ENCODE measurements around the gene E2F3. TPM values are rescaled to one million over a fixed set of nuclear protein-coding genes. Genes with fewer than 3 reads are reported as not detected.

Gene E2F3
- 10 to 100 TPM; 29.7 to 30.4 TPM for total RNA-seq

DNA sequence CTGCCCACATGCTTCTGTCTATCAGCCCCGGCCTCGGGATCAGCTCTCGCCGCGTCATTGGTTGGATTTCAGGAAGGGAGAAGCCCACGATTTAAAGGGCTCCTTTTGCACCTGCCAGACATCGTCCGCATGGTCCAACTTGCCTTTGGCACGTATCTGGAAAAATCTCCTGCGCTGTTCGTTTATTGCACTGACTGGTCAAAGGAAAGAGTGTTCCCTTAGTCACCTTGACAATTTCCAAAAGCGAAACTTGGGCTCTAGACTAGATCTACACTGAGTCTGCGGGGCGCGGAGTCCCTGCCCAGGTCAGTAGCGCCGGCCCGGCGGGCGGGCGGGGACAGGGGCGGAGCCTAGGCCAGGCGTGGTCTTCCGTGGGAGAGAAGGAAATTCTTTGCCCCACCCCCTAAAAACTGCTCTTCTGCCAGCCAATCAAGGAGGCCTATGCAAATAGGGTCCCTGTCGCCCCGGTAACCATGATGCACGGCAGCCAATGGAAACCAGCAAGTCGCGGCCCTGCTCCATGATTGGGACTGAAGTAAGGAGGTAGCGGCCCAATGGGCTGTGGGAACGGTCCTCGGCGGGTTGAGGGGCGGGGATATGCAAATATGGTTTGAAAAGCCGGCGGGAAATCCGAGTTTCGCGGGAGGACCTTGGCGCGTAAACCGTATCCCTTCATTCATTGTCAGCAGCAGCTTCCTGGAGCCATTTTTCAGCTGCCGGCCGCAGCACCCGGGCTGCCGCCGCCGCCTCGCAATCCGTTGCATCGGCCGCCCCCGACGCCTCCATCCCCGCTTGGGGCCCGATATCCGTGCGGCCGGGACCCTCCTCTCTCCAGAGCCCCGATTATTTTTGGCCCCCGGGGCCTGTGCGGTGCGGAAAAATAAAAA, at the start of gene E2F3:
E2F3 (plus strand) TSS at position 675 of the 887 bp plus-strand sequence. CDS start 354 bp downstream, outside the sequence.
- ChIA-PET CTCF (interaction anchor here (0.8 to 1.0 kb wide), 2 partner anchors 34 to 126 kb away, joined by 3 read pairs; no protein-coding TSS in a partner anchor), POLR2A (interaction anchor here (0.9 to 1.0 kb wide), 2 partner anchors 35 to 82 kb away, joined by 3 to 4 read pairs; no protein-coding TSS in a partner anchor)

DNA sequence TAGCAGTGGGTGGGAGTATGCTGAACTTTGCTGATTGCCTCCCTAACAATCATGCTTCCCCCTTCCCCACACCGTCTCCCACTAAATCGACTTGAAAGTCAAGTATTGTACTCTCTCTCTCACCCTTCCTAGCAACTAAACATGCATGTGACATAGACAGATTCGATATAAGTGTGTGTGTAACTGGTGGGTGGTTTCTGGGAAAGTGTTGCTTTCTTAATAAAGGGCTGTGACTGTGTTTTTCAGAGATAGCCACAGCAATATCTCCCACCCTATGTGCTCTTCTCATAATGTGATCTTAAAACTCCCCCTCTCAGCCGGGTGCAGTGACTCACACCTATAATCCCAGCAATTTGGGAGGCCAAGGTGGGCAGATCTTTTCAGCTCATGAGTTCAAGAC, 49.3 kb upstream of the E2F3 start:
- CTCF ChIA-PET, result interaction anchor here (2.1 kb wide), 1 partner anchor 11 kb away, joined by 6 read pairs; no protein-coding TSS in a partner anchor
- POLR2A ChIA-PET, result no interaction called here

DNA sequence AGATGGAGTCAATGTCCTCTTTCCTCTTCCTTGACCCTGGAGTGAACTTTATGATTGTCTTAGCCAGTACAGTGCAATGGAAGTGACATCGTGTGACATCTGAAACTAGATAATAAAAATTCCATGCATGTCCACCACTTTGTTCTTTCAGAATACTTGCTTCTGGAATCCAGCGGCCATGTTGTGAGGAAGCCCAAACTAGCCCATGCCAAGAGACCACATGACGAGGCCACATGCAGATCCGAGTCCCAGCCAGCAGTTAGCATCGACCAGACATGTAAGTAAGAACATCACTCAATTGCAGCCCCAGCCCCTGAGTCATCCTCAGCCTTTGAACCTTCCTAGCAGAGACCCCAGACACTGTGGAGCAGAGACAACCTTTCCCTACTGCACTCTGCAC, 48.5 kb upstream of the E2F3 start:
- POLR2A ChIA-PET, result interaction anchor here (0.6 kb wide), 1 partner anchor 18 kb away, joined by 4 read pairs; no protein-coding TSS in a partner anchor
- CTCF ChIA-PET, result no interaction called here

DNA sequence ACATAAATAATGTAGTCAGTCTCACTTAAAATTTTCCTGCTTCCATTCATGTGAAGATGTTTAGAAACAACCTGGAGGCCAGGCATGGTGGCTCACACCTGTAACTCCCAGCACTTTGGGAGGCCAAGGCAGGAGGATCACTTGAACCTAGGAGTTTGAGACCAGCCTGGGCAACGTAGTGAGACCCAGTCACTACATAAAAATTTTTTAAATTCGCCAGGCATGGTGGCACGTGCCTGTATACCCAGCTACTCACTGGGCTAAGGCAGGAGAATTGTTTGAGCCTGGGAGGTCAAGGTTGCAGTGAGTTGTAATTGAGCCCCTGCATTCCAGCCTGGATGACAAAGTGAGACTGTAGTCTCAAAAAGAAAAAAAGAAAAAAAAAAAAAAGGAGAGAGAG, 47.3 kb upstream of the E2F3 start:
- ChIA-PET CTCF (no interaction called here), POLR2A (no interaction called here)

DNA sequence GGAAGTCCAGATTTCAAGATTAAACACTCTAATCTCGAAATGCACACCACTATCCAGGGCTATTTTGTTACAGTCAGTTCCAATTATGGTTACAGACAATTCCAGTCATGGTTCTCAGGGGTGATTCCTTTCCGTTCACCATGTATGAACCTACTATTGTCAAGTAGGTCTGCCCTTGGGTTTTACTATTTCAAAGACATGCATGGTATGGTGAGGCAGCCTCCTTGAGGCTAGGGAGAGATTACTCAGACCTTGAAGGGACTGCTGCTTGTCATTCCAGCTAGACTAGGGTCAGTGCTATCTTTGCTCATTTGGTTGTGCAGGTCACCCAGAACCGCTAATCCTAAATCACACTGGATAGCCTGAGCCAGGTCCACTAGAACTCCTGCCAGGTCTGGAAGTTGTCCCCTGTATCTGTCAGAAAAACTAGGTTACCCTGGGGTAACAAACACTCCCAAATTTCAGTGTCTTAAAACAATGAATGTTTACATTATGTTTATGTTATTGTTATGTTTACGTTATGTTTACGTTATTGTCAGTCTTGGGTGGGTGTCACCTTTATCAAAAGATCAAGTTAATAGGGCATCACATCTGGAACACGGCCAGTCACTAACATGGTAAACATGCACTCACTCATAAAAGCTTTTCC, 41.1 kb upstream of the E2F3 start:
- POLR2A ChIA-PET, result no interaction called here
- CTCF ChIA-PET, result no interaction called here

DNA sequence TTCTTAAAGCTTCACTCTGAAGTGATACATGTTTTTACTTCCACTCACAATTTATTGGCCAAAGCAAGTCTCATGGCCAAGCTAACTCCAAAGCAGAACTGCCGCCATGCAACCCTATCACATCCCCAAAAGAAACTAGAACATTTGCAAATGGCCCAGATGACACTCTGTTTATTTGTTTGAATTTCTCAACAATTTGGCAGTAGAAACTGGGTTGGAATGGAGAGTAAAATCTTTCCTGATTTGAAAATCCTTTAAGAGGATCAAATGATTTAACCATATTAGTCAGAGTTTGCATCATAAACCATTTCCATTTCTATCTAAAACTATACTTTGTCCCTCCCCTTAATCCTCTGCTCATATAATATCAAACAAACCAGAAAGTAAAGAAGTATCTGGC, 39.1 kb upstream of the E2F3 start:
- CTCF ChIA-PET, result no interaction called here
- POLR2A ChIA-PET, result interaction anchor here (0.5 to 0.6 kb wide), 2 partner anchors 41 to 1074 kb away, joined by 3 to 4 read pairs; no protein-coding TSS in a partner anchor

DNA sequence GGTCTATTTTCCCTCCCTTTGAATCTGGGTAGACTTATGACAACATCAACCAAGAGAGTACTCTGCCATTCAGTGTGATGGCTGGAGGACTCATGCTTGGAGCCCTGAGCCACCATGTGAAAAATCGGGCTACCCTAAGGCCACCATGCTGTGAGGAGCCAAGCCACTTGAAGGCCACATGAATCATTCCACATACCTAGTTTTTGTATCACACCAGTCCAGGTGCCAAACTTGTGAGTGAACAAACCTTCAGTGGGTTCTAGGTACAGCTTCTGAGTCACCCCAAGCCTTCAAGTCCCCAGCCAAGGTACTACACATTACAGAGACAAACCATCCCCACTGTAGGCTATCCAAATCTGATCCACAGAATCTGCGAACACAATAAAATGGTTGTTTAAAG, 37.4 kb upstream of the E2F3 start:
- CTCF ChIA-PET, result interaction anchor here (0.5 to 1.2 kb wide), 2 partner anchors 40 to 169 kb away, joined by 3 to 4 read pairs; no protein-coding TSS in a partner anchor
- POLR2A ChIA-PET, result no interaction called here

DNA sequence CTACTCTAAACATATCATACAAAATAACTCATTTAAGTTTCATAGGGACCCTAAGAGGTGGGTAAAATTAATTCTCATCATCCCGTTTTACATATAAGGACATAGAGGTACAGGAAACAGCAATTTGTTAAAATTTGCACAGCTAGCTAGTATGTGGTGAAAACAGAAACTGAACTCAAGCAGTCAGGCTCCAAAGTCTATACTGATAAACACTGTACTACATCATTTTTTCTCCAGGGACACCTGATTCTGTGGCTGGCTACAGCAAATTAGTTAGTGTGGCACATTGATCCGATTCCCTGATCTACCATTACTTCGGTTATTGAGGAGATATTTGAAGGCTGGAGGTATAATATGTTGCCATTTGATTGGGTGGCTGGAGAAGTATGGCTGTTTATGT, 36.2 kb upstream of the E2F3 start:
- POLR2A ChIA-PET, result interaction anchor here (0.6 kb wide), 1 partner anchor 45 kb away, joined by 3 read pairs; no protein-coding TSS in a partner anchor
- CTCF ChIA-PET, result interaction anchor here (1.2 to 1.3 kb wide), 2 partner anchors 13 to 39 kb away, joined by 4 read pairs; no protein-coding TSS in a partner anchor

DNA sequence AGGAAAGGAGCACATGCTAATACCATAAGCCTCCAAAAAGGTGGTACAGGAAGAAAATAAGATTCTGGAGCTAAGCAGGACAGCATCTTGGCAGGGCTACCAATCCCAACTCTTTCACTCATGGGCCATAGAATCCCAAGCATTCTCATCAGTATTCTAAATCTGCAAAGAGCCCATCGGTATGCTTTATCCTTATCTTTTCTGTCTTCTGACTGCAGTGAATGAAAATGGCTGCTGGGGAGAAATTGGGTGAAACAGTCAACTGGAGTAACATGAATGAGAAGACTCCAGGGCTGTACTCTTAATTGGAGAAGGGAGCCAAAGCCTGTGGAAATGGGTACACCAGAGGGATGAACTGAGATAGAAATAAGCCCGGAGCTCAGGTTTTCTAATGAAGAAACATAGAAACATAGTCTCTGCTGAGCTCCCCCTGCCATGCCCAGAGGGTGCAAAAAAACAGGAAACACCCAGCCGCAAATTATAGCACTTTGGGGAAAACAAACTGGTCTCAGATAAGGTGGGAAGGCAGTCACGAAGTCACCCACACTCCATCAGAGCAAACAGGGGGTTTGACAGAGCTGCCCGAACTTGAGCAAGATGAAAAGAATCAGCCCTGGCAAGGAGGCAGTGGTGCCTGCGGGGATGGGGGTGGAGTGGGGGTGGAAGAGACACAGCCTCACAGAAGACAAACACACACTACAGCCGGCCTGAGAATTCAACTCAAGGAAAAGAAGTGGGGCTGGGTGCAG, 35.4 kb upstream of the E2F3 start:
- CTCF ChIA-PET, result interaction anchor here (1.1 to 1.3 kb wide), 2 partner anchors 12 to 35 kb away, joined by 3 to 4 read pairs; partner anchors contain the start of gene E2F3
- POLR2A ChIA-PET, result interaction anchor here (0.6 to 0.8 kb wide), 4 partner anchors 35 to 582 kb away, joined by 3 to 8 read pairs (median 4); partner anchors contain the start of gene E2F3

DNA sequence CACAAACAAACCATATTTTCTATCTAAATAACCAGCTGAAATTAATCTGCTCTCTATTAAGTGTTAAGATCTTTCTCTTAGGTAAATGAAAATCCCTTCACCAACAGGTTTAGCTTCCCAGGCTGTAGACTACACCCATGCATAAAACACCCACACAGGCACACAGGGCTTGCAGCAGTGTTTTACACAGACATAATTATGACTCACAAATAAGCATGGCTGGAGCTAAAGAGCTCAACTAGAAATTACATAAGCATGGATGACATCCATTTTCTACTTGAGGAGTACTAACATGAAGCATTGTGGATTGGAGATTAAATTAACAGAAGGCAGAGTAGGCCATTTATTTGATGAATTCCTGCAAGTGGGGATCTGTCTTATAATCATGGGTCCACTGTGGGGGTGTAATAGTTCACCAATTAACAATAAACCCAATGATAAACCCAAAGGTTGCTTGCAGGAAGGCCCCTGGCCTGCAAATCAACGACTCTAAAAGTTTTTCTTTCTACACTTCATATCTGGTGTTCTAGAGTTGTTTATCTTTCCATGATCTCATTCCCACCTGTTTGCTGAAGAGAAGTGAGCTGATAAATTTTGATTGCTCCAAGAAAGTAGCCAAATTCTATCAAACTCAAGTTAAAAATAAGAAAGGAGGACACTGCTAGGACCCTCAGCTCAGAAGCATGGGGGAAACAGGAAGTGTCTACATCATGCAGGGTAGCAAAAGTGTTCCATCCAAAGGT, 33.8 kb upstream of the E2F3 start:
- CTCF ChIA-PET, result interaction anchor here (1.1 kb wide), 1 partner anchor 34 kb away, joined by 3 read pairs; the partner anchor contains the start of gene E2F3
- POLR2A ChIA-PET, result interaction anchor here (1.2 kb wide), 1 partner anchor 11 kb away, joined by 3 read pairs; no protein-coding TSS in a partner anchor

DNA sequence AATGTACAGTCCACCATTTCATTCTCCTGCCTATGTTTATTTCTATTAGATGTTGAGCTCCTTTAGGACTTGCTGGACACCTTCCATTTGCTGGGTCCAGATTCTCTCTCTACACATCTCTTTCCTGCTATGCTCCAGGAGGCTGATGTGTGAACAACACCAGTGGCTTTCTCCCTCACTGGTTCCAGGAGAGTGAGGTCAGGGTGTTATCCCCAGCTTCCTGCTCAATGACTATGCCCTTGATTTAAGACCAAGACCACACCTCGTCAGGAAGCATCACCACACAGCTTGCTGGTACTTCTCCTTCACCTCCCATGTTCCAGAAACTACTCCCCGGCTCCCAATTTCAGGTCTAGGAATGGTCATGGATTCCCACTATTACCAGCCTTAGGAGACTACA, 31.3 kb upstream of the E2F3 start:
- CTCF ChIA-PET, result interaction anchor here (2.4 kb wide), 1 partner anchor 34 kb away, joined by 7 read pairs; no protein-coding TSS in a partner anchor

DNA sequence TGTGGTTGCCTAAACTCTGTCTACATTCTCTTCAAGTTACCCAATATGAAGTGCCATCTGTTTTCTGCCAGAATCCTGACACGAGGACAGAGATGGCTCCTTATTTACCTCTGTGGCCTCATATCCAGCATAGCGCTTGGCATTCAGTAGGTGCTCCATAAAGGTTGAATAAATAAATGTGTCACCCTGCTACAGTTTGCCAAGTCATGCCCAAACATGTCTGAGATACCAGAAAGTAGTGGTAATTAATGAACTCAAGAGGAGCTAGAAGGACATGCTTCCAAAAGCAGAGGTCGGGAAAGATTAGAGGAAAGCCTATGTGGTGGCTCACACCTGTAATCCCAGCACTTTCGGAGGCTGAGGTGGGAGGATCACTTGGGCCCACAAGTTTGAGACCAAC, 30.9 kb upstream of the E2F3 start:
- ChIA-PET POLR2A (no interaction called here), CTCF (interaction anchor here (2.4 kb wide), 1 partner anchor 34 kb away, joined by 7 read pairs; no protein-coding TSS in a partner anchor)

More for the DNA sequence above, 31.3 kb upstream of the E2F3 start:
- POLR2A ChIA-PET, result no interaction called here

DNA sequence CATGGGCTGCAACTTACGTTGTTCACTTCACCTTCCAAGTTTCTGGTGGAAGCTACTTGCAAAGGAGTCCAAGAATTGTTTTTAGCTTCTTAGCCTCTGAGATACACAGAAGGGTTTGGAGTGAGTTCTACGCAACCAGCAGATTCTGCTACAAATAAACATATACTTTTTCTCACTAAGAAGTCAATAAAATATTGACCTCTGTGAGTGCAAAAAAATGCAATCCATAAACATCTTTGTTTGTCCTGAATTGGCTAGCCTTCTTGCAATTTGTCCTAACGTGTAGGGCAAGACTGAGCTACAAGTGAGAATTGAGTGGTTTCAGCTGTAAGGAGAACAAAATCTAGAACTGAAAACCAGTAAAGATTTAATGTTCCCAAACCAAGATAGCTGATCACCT, 26.2 kb upstream of the E2F3 start:
- ChIA-PET POLR2A (no interaction called here), CTCF (interaction anchor here (0.7 kb wide), 1 partner anchor 29 kb away, joined by 3 read pairs; no protein-coding TSS in a partner anchor)

DNA sequence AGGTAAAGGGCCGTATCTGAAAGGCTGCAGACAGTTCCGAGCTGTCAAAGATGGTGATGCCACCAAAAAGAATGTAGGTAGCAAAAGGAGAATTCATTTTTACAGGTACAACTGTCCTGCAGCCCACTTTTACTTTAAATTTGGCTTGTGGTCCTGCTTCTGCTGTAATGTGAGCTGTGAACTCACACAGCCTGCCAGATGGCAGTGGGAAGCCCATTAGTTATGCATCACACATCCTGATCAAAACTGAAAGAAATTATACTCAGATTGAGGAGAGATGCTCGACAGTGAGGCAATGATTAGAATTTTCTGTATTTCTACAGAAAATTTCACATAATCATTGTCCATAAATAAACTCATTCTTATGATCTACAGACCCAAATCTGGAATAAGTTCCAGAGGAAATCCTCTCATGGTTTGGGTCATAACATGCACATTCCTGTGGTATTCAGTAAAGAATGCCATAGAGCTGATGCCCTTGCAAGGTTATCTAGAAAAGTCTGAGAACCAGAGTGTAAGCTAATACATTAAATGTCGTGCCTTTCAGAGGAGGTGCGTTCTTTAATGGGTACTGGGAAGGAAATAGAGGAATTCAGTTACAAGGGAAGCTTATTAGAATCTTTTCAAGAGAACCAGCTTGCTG, 23.9 kb upstream of the E2F3 start:
- POLR2A ChIA-PET, result no interaction called here
- CTCF ChIA-PET, result interaction anchor here (1.5 kb wide), 1 partner anchor 11 kb away, joined by 4 read pairs; no protein-coding TSS in a partner anchor

DNA sequence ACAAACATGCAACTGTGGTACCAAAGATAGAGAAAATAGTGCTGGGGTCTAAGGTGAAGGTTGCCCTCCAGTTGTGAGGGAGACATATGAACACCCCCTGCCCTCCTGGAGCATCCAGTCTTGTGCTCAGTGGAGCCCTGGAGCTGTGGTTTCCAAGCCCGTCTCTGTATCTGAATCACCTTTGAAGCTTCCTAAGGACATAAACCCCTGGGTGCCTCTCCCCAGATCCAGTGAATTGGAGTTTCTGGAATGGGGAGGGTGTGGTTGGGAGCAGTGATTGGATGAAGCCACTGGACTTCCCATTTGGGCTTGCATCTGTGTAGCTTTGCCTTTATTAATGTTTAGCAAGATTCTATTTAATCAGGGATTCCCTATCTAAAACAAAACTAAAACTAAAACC, 22.4 kb upstream of the E2F3 start:
- ChIA-PET POLR2A (interaction anchor here (0.8 kb wide), 1 partner anchor 11 kb away, joined by 3 read pairs; no protein-coding TSS in a partner anchor), CTCF (interaction anchor here (1.5 kb wide), 1 partner anchor 13 kb away, joined by 4 read pairs; no protein-coding TSS in a partner anchor)

DNA sequence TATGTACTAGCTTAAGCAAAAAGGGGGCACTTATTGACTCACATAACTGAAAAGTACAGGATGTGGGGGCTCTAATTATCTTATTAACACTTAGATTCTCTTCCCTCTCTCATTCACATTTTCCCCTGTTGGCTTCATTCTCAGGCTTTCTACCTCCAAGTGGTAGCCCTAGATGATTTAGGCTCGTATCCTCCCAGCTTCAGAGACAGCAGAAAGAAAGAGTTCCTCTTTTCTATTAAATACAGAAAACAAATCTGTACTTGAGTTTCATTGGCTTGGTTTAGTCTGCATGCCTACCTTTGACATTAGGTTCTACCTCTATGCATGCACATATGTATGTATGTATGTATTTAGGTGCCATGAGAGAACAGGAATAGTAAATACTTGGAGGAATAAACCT, 15.5 kb upstream of the E2F3 start:
- ChIA-PET CTCF (no interaction called here), POLR2A (no interaction called here)

DNA sequence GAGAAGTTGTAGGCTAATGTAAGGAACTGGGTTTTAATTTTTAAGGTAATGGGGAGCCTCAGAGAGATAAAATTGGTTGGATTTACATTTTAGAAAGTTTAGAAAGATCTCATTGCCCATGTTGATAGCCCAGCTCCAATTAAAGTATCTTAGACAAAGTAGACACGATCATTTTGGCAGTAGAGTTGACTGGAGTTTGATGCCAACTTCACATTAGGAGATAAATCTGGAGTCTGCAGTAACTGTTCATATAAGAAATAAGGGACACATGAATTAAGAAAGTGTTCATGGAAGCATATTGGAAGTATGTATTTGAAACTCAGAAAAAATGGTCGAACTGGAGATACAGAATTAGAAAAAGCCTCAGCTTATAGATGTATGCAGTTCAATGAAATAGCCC, 12.6 kb upstream of the E2F3 start:
- ChIA-PET POLR2A (no interaction called here), CTCF (no interaction called here)

DNA sequence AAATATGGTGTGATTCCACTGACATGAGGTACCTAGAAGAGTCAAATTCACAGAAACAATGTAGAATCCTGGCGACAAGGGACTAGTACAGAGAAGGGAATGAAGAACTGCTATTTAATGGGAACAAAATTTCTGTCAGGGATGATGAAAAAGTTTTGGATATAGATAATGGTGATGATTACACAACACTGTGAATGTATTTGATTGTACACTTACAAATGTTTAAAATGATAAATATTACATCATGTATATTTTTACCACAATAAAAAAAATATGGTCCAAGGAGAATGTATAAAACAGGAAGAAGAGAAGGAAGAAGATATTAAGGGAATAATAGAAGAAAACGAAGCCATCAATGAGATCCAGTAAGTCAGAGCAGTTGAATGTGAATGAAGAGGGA, 8.4 kb upstream of the E2F3 start:
- ChIA-PET POLR2A (no interaction called here), CTCF (no interaction called here)

All from activated CD8-positive, alpha-beta memory T cell treated with anti-CD3 and anti-CD28 coated beads for 36 hours (primary cell).